ENCODE results near the gene ARHGEF38.

ARHGEF38 gene

DNA sequence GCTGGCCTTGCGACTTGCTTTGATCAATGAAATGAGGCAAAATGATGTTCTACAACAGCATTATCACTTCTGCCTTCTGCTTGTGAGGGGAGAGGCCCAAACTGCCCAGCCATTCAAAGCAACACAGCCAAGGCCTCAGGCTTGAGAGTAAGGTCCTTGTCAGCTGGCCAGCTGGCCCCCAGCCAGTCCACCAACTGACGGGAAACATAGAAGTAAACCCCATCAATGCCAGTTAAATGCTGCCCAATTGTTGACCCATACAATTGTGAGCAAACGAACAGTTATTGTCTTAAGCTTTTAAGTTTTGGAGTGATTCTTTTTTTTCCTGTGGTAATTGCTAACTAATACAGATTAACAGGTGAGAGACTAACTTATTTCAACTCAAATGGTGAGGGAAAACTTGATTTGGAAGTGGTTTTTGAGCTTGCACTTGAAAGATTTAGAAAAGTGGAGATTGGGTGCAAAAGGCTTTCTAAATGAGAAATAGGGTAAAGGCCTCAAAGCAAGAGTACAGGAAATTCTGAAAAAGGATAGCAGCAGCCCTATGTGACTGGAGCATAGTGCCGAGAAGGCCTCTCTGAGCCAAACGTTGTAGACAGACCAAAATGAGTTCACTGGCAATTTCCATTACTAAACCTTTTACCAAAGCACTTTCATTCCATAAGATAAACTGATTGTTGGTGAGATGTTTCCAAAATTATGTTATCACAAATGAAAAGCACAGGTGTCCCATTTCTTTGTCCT is 66.9 kb downstream of the ARHGEF38 start:
- no peak for DNase-seq

DNA sequence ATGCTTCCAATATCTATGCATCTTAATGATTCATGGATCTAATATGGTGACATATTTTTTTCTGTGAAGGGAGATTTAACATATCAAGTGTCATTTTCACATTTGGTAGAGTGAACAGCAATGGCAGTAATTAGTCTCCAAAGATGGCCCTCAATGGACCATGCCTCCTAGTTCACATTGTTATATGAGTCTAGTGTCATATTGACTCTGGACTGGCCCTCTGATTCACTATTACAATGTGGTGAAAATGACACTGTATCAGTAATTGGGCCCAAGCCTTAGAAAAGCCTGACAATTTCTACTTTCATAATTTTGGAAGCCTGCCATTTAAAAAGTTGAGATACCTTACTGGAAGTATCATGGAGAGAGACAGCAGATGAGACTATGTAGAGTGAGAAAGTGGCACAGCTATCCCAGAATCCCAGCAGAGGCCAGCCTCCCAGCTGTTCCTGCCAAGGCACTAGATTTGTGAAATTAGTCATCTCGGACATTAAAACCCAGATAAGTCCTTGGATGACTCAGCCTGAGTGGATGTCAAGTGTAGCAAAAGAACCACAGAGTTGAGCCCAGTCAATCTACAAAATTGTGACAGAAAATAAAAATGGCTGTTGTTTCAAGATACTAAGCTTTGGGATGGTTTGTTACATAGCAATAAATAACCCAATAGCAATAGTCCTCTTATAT is 68.4 kb downstream of the ARHGEF38 start:
- DNase-seq, result no peak

- DNase-seq, result no peak
These were observed 69.8 kb downstream of the ARHGEF38 start for GRCh38 chr4:105622269-105622668.

- no peak for DNase-seq
These were observed 70.7 kb downstream of the ARHGEF38 start for GRCh38 chr4:105623099-105623498.

- DNase-seq, result no peak
These were observed 72.1 kb downstream of the ARHGEF38 start for GRCh38 chr4:105624530-105624929.

DNA sequence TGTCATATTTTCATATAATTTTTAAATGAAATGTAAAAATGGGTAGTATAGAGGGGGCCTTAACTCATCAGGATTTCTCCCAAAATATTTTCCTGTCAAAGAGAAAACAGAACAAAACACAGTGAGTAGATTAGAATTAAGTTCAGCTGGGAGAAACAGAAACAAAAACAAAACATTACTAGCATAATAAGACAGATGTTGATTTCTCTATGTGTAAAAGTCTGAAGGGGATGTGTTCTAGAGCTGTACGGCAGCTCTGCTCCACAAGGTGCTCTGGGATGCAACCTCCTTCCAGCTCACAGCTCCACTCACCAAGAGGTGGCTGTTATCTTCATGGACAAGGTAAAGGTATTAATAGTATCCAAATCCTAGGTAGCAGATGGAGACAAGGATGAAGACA is 72.8 kb downstream of the ARHGEF38 start:
- no peak for DNase-seq

DNA sequence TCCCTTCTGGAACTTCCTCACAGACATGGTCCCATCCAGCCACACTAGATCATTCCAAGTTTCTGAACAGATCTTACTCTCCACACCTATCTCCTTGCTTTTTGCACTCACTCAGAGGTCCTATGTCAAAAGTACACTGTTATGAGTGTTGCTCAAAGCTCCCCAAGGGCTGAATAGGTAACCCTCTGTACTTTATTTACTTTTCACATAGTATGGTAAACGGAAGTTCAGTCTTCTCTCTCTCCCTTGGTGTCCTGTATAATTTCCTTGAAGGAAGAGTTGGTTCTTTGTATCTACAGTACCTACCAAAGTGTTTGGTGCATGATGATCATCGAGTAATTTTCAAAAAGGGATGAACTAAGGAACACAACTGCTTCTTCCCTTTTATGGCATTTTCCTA is 74.4 kb downstream of the ARHGEF38 start:
- DNase-seq, result no peak

DNA sequence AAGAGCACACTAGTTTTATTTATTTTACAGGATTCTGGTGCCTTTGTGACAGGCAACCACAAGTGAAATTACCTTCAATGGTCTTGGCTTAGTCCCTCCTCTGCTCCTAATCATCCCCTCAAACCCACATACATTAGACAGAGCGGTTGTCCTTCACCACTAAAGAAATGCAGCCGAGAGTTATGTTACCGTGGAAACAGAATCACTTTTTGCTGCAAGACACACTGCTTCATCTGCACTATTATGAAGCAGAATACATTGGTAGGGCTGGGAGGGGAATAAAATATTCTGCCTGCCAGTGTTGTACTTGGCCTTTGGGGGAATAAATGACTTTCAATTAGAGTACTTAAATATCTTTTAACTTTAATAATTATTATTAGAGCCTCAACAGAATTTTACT is 75.2 kb downstream of the ARHGEF38 start:
- DNase-seq, result no peak

DNA sequence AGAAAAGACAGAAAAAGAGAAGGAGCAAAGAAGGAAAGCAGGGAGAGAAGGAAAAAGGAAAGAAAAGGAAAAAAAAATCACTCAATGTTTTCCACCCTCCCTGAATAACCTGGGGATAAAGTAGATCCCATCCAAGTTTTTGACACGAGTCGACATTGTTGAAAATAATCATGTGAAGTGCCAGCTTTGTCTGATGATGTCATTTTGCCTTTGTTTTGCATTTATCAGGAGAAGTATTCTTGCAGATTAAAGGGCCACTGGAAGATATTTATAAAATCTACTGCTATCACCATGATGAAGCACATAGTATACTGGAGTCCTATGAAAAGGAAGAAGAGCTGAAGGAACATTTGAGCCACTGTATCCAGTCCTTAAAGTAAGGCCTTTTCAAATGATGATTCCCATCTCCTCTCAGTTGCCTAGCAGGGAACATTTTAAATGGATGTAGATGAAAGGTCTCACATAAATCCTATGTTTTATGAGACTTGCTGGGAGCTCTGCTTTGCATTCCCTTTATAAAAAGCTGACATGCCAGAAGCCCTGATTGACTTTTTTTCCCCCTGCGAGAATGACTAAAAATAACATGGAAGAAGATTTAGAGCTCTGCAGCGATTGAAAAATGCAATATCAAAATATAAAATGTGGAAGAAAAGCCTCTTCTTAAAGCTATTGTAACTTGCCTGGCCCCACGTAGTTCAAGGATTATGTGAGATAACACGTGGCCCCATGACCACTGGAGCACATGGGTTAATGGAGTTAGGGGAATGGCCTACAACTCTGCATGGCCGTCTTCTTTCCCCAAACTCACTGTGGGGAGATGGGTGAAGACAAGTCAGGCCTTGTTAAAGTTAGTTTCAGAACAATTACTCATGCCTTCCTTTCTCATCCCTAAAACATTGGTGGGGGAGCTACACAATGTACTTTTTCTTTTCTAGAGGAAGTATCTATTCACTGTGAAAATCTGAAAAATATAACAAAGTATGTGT is 78.5 kb downstream of the ARHGEF38 start:
- no peak for DNase-seq

DNA sequence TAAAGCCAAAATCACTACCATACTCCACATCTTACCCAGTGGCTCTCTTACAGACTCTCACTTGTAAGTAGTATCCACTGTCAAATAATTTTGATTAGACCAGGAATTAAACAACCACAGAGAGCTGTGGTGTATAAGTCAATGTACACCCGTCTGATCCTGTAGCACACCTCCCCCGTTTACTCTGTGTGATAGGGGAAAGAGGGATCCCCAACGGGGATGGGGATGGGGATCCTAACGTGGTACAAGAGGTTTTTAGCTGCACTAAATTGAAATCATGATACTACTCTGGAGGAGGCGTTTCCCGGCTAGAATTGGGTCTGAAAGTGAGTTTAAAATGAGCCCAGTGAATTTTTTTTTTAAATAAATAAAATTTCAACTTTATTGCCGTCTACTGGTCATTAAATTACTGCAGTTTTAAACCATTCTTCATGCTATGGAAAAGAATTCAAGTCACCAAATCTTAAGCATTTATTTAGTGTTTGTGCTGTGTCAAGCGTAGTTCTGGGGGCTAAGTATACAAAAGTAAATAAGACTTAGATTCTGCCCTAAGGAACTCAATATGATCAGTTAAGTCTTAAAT is 79.5 kb downstream of the ARHGEF38 start:
- DNase-seq, result no peak

GRCh38 chr4:105632599-105632998 is 80.2 kb downstream of the ARHGEF38 start:
- no peak for DNase-seq

DNA sequence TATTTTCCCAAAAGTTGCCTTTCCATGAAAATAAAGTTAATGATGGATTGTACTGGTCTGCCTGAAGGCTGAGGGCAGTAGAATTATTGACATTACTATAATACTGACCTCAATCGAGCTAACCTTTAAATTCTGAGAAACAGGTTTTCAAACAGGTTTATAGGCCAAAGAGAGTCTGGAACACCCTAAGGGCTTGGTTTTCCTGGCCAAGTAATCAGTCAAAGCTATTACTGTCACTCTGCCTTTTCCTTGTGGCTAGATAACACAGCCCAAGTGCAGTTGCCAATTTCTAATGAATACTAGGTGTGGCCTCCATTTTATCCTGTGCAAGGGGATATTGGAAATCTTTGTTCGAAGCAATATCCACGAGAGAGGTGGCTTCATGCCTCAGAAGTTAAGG is 80.8 kb downstream of the ARHGEF38 start:
- no peak for DNase-seq

- no peak for DNase-seq
These were observed 82.1 kb downstream of the ARHGEF38 start for GRCh38 chr4:105634402-105635080.

DNA sequence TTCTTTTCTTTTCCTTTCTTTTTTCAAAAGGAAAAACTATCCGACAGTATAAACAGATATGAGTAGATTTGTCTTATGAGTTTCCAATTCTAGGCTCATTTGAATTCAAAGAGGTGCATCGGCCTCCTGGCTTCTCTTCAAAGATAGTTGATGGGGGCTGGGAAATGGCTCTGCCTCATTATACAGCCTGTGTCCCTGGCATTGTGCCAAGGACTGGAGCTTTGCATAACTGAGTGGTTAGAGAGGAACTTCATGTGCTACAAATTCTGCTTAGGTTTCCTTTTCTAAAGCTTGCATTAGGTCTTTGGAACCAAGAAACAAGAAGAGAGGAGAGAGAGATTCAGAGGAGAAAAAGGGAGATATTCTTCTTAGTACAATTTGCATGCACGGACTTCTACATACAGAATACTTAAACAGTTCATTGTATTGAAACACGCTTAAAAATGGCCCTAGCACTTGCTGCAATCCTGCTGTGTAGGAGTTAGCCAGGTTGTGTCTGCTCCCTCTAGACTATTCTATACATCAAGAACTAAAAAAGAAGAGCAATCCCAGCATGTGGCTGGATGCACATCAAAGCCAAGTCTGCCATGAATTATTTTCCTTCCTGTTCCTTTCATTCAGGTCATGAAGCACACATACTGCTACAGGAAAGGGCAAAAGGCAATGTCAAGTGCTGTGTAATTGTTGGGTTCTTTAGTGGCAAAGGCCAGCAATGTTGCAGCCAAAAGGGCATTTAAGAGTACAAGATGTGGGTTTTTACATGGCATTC is 85.2 kb downstream of the ARHGEF38 start:
- DNase-seq, result no peak

DNA sequence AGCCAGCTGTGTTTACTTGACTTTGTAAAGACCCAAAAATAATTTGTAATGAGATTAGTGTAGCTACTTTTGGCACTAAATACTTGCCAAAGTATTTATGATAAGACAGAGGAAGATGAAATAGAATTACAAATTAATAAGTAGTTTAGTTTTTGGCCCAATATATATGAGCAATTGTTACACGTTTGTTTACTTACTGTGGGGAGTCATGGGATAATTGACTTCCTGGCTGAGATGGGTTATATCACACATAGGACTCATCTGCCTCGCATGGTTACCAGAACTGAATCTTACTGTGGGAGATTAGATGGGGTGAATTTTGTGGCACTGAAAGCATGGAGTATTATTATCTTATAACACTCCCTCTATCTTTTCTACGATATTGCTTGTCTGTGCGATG is 89.4 kb downstream of the ARHGEF38 start:
- no peak for DNase-seq

DNA sequence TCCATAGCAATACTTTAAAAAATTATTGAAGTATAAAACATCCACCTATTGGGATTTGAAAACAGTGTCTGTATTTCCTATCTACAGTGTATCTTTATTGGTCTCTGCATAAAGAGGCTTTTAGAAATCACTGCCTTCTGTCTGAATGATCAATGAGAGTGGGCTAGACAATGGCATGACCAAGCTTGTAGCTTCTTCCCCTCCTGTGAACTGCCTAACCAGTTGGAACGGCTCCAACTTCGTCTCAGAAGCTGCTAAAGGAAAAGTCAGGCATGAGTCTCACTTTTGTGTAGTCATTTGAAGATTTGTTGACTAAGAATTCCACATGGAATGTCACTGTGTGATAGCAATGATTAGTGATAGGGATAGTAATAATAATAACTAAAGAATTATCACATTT is 91.8 kb downstream of the ARHGEF38 start:
- no peak for DNase-seq

DNA sequence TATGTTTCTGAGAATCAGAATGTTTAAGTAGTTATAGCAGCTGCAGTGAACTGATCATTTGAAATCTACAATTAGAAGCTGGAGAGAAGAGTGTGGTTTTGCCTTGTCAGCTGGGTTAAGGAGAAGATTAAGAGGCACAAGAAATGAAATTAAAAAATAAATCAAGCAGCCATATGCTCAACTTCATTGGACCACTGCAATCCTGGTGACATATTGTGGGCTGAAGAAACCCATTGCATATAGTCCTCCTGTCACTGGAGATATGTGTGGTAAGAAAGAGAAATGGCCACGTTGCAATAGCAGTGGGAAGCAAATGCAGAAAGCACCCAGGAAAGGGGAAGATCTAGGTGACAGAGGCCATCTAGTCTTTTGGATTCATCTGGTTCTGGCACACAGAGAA is 93.0 kb downstream of the ARHGEF38 start:
- no peak for DNase-seq

DNA sequence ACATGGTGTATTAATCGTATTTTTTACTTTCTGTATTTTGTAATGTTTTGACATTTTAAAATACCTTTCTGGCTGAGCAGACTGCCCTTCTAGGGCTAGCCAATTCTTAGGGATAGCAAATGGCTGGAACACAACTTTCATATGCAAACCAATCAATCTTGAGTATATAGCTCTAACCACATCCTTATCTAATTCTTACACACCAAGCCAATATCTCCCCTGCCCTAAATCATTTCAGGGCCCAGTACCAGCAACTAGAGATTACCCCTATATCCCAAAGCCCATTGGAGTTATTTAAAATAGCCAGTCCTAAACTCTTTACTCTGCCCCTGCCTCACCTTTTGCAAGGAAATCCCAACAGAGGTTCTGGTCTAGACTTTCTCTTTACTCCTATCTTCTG is 97.8 kb downstream of the ARHGEF38 start:
- DNase-seq, result no peak

- DNase-seq, result no peak
These were observed 99.5 kb downstream of the ARHGEF38 start for GRCh38 chr4:105651884-105652283.

DNA sequence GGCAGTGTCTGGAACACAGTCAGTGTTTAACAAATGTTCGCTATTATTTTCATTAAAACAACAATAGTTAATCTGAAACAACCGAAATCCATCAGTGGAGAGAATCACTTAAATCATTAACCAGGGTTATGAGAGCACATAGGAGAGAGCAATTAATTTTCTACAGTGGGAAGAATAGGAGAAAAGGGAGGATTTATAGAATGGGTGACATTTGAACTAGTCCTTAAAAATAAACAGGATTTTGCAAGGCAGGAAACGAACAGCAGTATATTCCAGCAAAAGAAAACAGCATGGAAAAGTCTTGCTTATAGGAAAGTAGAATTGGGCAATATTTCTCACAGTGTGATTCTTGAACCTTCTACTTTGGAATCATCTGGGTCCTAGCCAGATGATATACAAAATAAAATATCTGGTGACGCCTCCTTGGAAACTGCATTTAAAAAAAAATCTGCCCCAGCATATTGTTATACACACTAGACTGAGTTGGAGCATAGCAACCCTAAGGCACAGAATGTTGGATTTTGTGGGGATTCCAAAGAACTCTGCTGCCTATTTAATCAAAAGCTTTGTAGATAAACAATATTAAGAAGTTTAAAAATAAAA is 100.0 kb downstream of the ARHGEF38 start:
- DNase-seq, result no peak

GRCh38 chr4:105657117-105657765 is 104.8 kb downstream of the ARHGEF38 start:
- DNase-seq, result no peak

All from activated T-cell treated with anti-CD3 and anti-CD28 coated beads for 4 hours (primary cell).